NCI-H1048 (cell line): Measurements from ENCODE around the gene CEP44.
"Not testable (repeated sequence)": the region's sequence is repeated elsewhere in the genome, so short reads cannot be mapped to it uniquely, and the experiment has no call there.

ENCODE experiments used
- DNase-seq: peaks from one replicate; lab custom pipeline; 2025; lab: John Stamatoyannopoulos, UW

CEP44 gene

GRCh38 chr4:174324236-174324635 lies 40.5 kb downstream of the CEP44 start:
- no peak for DNase-seq

- DNase-seq = no peak
Measured at GRCh38 chr4:174324725-174325124, 41.0 kb downstream of the CEP44 start.

GRCh38 chr4:174332741-174333493 lies 49.2 kb downstream of the CEP44 start:
- DNase-seq = no peak

- DNase-seq = no peak
Measured at GRCh38 chr4:174334628-174335027, 50.9 kb downstream of the CEP44 start.

- no peak for DNase-seq
Measured at GRCh38 chr4:174340714-174341113, 57.0 kb downstream of the CEP44 start.

GRCh38 chr4:174349156-174349555 lies 65.4 kb downstream of the CEP44 start:
- DNase-seq = no peak

- no peak for DNase-seq
Measured at GRCh38 chr4:174352061-174352819, 68.5 kb downstream of the CEP44 start.

GRCh38 chr4:174357321-174357720 lies 73.6 kb downstream of the CEP44 start:
- no peak for DNase-seq

- no peak for DNase-seq
Measured at GRCh38 chr4:174358410-174358809, 74.7 kb downstream of the CEP44 start.

- no peak for DNase-seq
Measured at GRCh38 chr4:174358829-174359228, 75.1 kb downstream of the CEP44 start.

- DNase-seq = no peak
Measured at GRCh38 chr4:174362340-174362739, 78.6 kb downstream of the CEP44 start.

- DNase-seq = not testable (repeated sequence)
Measured at GRCh38 chr4:174363782-174364181, 80.1 kb downstream of the CEP44 start.

- no peak for DNase-seq
Measured at GRCh38 chr4:174365018-174365587, 81.4 kb downstream of the CEP44 start.

GRCh38 chr4:174369985-174370384 lies 86.3 kb downstream of the CEP44 start:
- no peak for DNase-seq

- DNase-seq = no peak
Measured at GRCh38 chr4:174373821-174374220, 90.1 kb downstream of the CEP44 start.

- DNase-seq = no peak
Measured at GRCh38 chr4:174375422-174375821, 91.7 kb downstream of the CEP44 start.

GRCh38 chr4:174377613-174378012 lies 93.9 kb downstream of the CEP44 start:
- DNase-seq = no peak

- no peak for DNase-seq
Measured at GRCh38 chr4:174378951-174379350, 95.2 kb downstream of the CEP44 start.

- not testable (repeated sequence) for DNase-seq
Measured at GRCh38 chr4:174380206-174380605, 96.5 kb downstream of the CEP44 start.

GRCh38 chr4:174380699-174381439 lies 97.2 kb downstream of the CEP44 start:
- no peak for DNase-seq

- no peak for DNase-seq
Measured at GRCh38 chr4:174381440-174381800, 97.7 kb downstream of the CEP44 start.
